Measurements from ENCODE around the gene NAT16.

Gene NAT16

GRCh38 chr7:101170617-101171441 is 9.3 kb downstream of the NAT16 start:
- DNase-seq (ENCODE audit: low spot score): no peak

GRCh38 chr7:101169838-101170551 is 10.1 kb downstream of the NAT16 start:
- DNase-seq (ENCODE audit: low spot score): peak; percentile 81

GRCh38 chr7:101169110-101169837 is 10.8 kb downstream of the NAT16 start:
- no peak for DNase-seq (ENCODE audit: low spot score)

GRCh38 chr7:101168412-101169049 is 11.6 kb downstream of the NAT16 start:
- DNase-seq (ENCODE audit: low spot score): no peak

- no peak for DNase-seq (ENCODE audit: low spot score)
Observed at GRCh38 chr7:101167645-101168411, 12.3 kb downstream of the NAT16 start.

GRCh38 chr7:101166909-101167644 is 13.0 kb downstream of the NAT16 start:
- DNase-seq (ENCODE audit: low spot score): no peak

- DNase-seq (ENCODE audit: low spot score): no peak
Observed at GRCh38 chr7:101166648-101166908, 13.5 kb downstream of the NAT16 start.

GRCh38 chr7:101165958-101166647 is 14.0 kb downstream of the NAT16 start:
- DNase-seq (ENCODE audit: low spot score): no peak

GRCh38 chr7:101165075-101165957 is 14.8 kb downstream of the NAT16 start, which contains the start of gene VGF:
VGF (minus strand) TSS chr7:101165569; CDS start chr7:101164843, 726 bp downstream.
- peak; percentile 97 for DNase-seq (ENCODE audit: low spot score)

GRCh38 chr7:101164071-101164840 is 15.8 kb downstream of the NAT16 start:
- DNase-seq (ENCODE audit: low spot score): peak; percentile 71

GRCh38 chr7:101163279-101164070 is 16.6 kb downstream of the NAT16 start:
- DNase-seq (ENCODE audit: low spot score): no peak

GRCh38 chr7:101162551-101163278 is 17.4 kb downstream of the NAT16 start:
- DNase-seq (ENCODE audit: low spot score): peak; percentile 69

GRCh38 chr7:101161692-101162471 is 18.2 kb downstream of the NAT16 start:
- DNase-seq (ENCODE audit: low spot score): no peak

GRCh38 chr7:101160910-101161309 is 19.2 kb downstream of the NAT16 start:
- no peak for DNase-seq (ENCODE audit: low spot score)

GRCh38 chr7:101159696-101160674 is 20.1 kb downstream of the NAT16 start:
- DNase-seq (ENCODE audit: low spot score): no peak

All from AG20443 (cell line).